HepG2 (cell line): Measurements from ENCODE around the gene G6PD. TPM values are rescaled to one million over a fixed set of nuclear protein-coding genes. Genes with fewer than 3 reads are reported as not detected.
A peak's percentile ranks its signal among the peaks of the same experiment; 100 is the strongest.

ENCODE experiments used
- HIVEP1 ChIP-seq: sonication (generic); formaldehyde crosslinking; IDR thresholded peaks from 2 replicates; pipeline ENCODE4 v1.4.0; 2020; ENCODE audit warnings: mild to moderate bottlenecking, missing genetic modification reagents
- KLF16 ChIP-seq, 2 experiments: sonication (generic) in 1 of 2; formaldehyde crosslinking in 1 of 2; IDR thresholded peaks; 2 replicates each; pipeline versions ENCODE4 v1.6.1 to v1.8.0; 2016 to 2023; ENCODE audit warnings: missing genetic modification reagents in 2 of 2, missing compliant biosample characterization in 1 of 2
- KMT2A ChIP-seq: sonication (generic); formaldehyde crosslinking; IDR thresholded peaks from 2 replicates; pipeline ENCODE4 v1.4.0; 2020; ENCODE audit warnings: missing genetic modification reagents
- MAFK ChIP-seq, 2 experiments: IDR thresholded peaks in 1 of 2; conservative IDR thresholded peaks in 1 of 2; 2 replicates each; pipeline ENCODE4 v1.6.1; 2011; ENCODE audit warnings: improper control_type of control experiment in 2 of 2, low read length in 2 of 2
- MLXIP ChIP-seq: sonication (generic); formaldehyde crosslinking; IDR thresholded peaks from 2 replicates; pipeline ENCODE4 v1.9.0; 2021; ENCODE audit warnings: missing genetic modification reagents, borderline replicate concordance
- NFYC ChIP-seq: IDR thresholded peaks from 2 replicates; pipeline ENCODE4 v1.6.1; 2016; ENCODE audit warnings: missing genetic modification reagents, missing compliant biosample characterization
- POLR2AphosphoS5 ChIP-seq: IDR thresholded peaks from 2 replicates; pipeline ENCODE4 v1.6.1; 2012; ENCODE audit warnings: low read depth, low read length
- SALL1 ChIP-seq: sonication (generic); formaldehyde crosslinking; IDR thresholded peaks from 2 replicates; pipeline ENCODE4 v1.8.0; 2022; ENCODE audit warnings: mild to moderate bottlenecking, missing genetic modification reagents
- SP4 ChIP-seq: sonication (generic); formaldehyde crosslinking; IDR thresholded peaks from 2 replicates; pipeline ENCODE4 v1.8.1; 2023; ENCODE audit warnings: mild to moderate bottlenecking, missing genetic modification reagents
- TBX2 ChIP-seq: sonication (generic); formaldehyde crosslinking; IDR thresholded peaks from 2 replicates; pipeline ENCODE4 v1.5.0; 2020; ENCODE audit warnings: missing genetic modification reagents, mild to moderate bottlenecking, borderline replicate concordance
- THAP11 ChIP-seq: IDR thresholded peaks from 2 replicates; pipeline ENCODE4 v1.6.1; 2016; ENCODE audit warnings: missing biosample characterization, missing genetic modification reagents
- THAP8 ChIP-seq: sonication (generic); formaldehyde crosslinking; IDR thresholded peaks from 2 replicates; pipeline ENCODE4 v1.5.1; 2020; ENCODE audit warnings: missing genetic modification reagents, mild to moderate bottlenecking, borderline replicate concordance
- TSC22D2 ChIP-seq: sonication (generic); formaldehyde crosslinking; IDR thresholded peaks from 2 replicates; pipeline ENCODE4 v1.5.1; 2020; ENCODE audit warnings: missing genetic modification reagents, mild to moderate bottlenecking, borderline replicate concordance
- UBTF ChIP-seq: sonication (generic); formaldehyde crosslinking; IDR thresholded peaks from 2 replicates; pipeline ENCODE4 v1.4.0; 2020; ENCODE audit warnings: mild to moderate bottlenecking, missing genetic modification reagents
- ZNF17 ChIP-seq: sonication (generic); formaldehyde crosslinking; IDR thresholded peaks from 2 replicates; pipeline ENCODE4 v1.5.0; 2020; ENCODE audit warnings: mild to moderate bottlenecking, missing genetic modification reagents
- ZNF18 ChIP-seq: sonication (generic); formaldehyde crosslinking; IDR thresholded peaks from 2 replicates; pipeline ENCODE4 v1.8.0; 2022; ENCODE audit warnings: mild to moderate bottlenecking, missing genetic modification reagents; ENCODE audit not compliant: insufficient replicate concordance
- ZNF234 ChIP-seq: sonication (generic); formaldehyde crosslinking; conservative IDR thresholded peaks from 2 replicates; pipeline ENCODE4 v1.5.1; 2020; ENCODE audit warnings: mild to moderate bottlenecking, missing genetic modification reagents
- ZNF597 ChIP-seq: sonication (generic); formaldehyde crosslinking; IDR thresholded peaks from 2 replicates; pipeline ENCODE4 v1.5.0; 2020; ENCODE audit warnings: missing genetic modification reagents
- ZNF850 ChIP-seq: sonication (generic); formaldehyde crosslinking; conservative IDR thresholded peaks from 2 replicates; pipeline ENCODE4 v1.9.0; 2021; ENCODE audit warnings: mild to moderate bottlenecking, missing genetic modification reagents
- polyA plus RNA-seq, 8 experiments: library from polyadenylated mRNA; depleted of rRNA in 3 of 8; stranded (reverse) in 7 of 8; unstranded in 1 of 8; fragments of >200 nt; fragmentation: Illumina TruSeq in 4 of 8; extraction: Trizol in 4 of 8; gene quantifications; 2 replicates each; pipeline versions ENCODE4 v1.2.1 to v1.2.3, GENCODE V29; 2011 to 2016; ENCODE audit warnings: low read depth in 4 of 8, missing spikeins in 1 of 8, mixed read lengths in 1 of 8; ENCODE audit not compliant: insufficient read depth in 1 of 8
- total RNA-seq, 5 experiments: library from RNA; depleted of rRNA; stranded (reverse); fragments of >200 nt; fragmentation: Illumina TruSeq; extraction: Trizol; gene quantifications; 2 replicates each; pipeline ENCODE4 v1.2.3, GENCODE V29; 2016; ENCODE audit warnings: low read depth in 1 of 5

The G6PD gene
- total and polyA plus RNA-seq, 2 of the 13 experiments (the other 11 are each of a cell fraction or from before 2014, with no cell fraction given), result 18.8 to 28.8 TPM

GRCh38 chrX:154534526-154535322, 11.9 kb downstream of the G6PD start (continued):
- no peak for TF ChIP-seq ZNF597
- TF ChIP-seq POLR2AphosphoS5, result no peak
- no peak for TF ChIP-seq ZNF17 (CRISPR knock-in tag)
- no peak for TF ChIP-seq THAP8 (CRISPR knock-in tag)
- peak; percentile 43; the same call in 1 of the 2 replicates for TF ChIP-seq THAP11 (CRISPR knock-in tag)
- peak; percentile 49 for TF ChIP-seq UBTF (CRISPR knock-in tag)
- peak; percentile 18; the same call in 1 of the 2 replicates for TF ChIP-seq NFYC
- no peak for TF ChIP-seq ZNF234 (CRISPR knock-in tag)
- TF ChIP-seq ZNF18 (CRISPR knock-in tag), result no peak
- TF ChIP-seq KLF16 (CRISPR knock-in tag; IDR thresholded peaks at IDR 0.05), result peak in 1 of 2 experiments; percentile 65; a peak in 1 of 4 replicates
- TF ChIP-seq TSC22D2 (CRISPR knock-in tag), result 0 out of 2 replicates have a peak, but pooled peaks have one; percentile 20
- TF ChIP-seq HIVEP1 (CRISPR knock-in tag), result 0 out of 2 replicates have a peak, but pooled peaks have one; percentile 26
- TF ChIP-seq TBX2 (CRISPR knock-in tag), result no peak
- TF ChIP-seq SP4 (CRISPR knock-in tag), result no peak
- no peak for TF ChIP-seq MAFK (conservative IDR thresholded peaks at IDR 0.05 in 1 of 2, IDR thresholded peaks at IDR 0.05 in 1 of 2; ENCODE audit: low read length in 2 of 2)
- TF ChIP-seq SALL1 (CRISPR knock-in tag), result peak; percentile 45; the same call in 1 of the 2 replicates
- TF ChIP-seq KMT2A, result peak; percentile 41; the same call in 1 of the 2 replicates
- TF ChIP-seq MLXIP, result no peak
- no peak for TF ChIP-seq ZNF850 (CRISPR knock-in tag)
